Ascending aorta (tissue), 2 donors: ENCODE data around the gene GALNT14. TPM values are rescaled to one million over a fixed set of nuclear protein-coding genes. Genes with fewer than 3 reads are reported as not detected.

Source experiments
- DNase-seq, 2 donors: peaks; one replicate each; pipeline ENCODE4 v3.0.0-alpha.2; 2019; ENCODE audit warnings: low spot score in 2 of 2
- H3K27ac ChIP-seq, 2 donors: fragments of 200-600 bp; sonication (generic); one replicate each; pipeline ENCODE4 v1.5.1; 2016 to 2017; ENCODE audit warnings: mild to moderate bottlenecking in 1 of 2
- H3K27me3 ChIP-seq: fragments of 200-600 bp; sonication (generic); one replicate; pipeline ENCODE4 v1.5.1; 2017
- H3K36me3 ChIP-seq, 2 donors: fragments of 200-600 bp; sonication (generic); one replicate each; pipeline ENCODE4 v1.5.1; 2016
- H3K4me1 ChIP-seq, 2 donors: fragments of 200-600 bp; sonication (generic); one replicate each; pipeline ENCODE4 v1.5.1; 2016 to 2017; ENCODE audit warnings: mild to moderate bottlenecking in 1 of 2
- H3K4me3 ChIP-seq, 2 donors: fragments of 200-600 bp; sonication (generic); one replicate each; pipeline ENCODE4 v1.5.1; 2016 to 2017; ENCODE audit warnings: mild to moderate bottlenecking in 1 of 2
- H3K9me3 ChIP-seq, 2 donors: fragments of 200-600 bp; sonication (generic); one replicate each; pipeline ENCODE4 v1.5.1; 2016
- CTCF ChIP-seq, 3 experiments: fragments of 200-600 bp in 2 of 3; fragments of 450-650 bp in 1 of 3; sonication (generic) in 2 of 3; IDR thresholded peaks; one replicate each; pipeline ENCODE4 v1.5.1; 2016 to 2019; ENCODE audit warnings: antibody characterized with exemption in 3 of 3, mild to moderate bottlenecking in 1 of 3, moderate library complexity in 1 of 3
- intact Hi-C: fragments of 100-400 bp; cut with DNase I; formaldehyde crosslinking; loops from one replicate; pipeline ENCODE4 v1.15.1; 2023
- total RNA-seq: library from RNA; depleted of rRNA; stranded (reverse); fragments of >200 nt; gene quantifications from one replicate; pipeline ENCODE4 v1.1.0, GENCODE V29; 2016

Gene GALNT14
- total RNA-seq, 1 donor from 2014 or later, result not detected

GRCh38 chr2:31148514-31148913, 10.3 kb upstream of the GALNT14 start:
- no peak overlapping the region for H3K4me3 ChIP-seq
- no peak overlapping the region for H3K27ac ChIP-seq
- no peaks in the 10 kb centered on the region for H3K4me1 ChIP-seq
- H3K36me3 ChIP-seq, result no peaks in the 10 kb centered on the region
- intact Hi-C loops, result no loop called here
- TF ChIP-seq CTCF (IDR thresholded peaks at IDR 0.05), result no peak
- H3K27me3 ChIP-seq, result no peaks in the 10 kb centered on the region
- DNase-seq, result no peak
- no peaks in the 10 kb centered on the region for H3K9me3 ChIP-seq

- intact Hi-C loops, result no loop called here
Measured at GRCh38 chr2:31147645-31148044, 9.4 kb upstream of the GALNT14 start.

GRCh38 chr2:31142110-31142509, 3.9 kb upstream of the GALNT14 start:
- H3K27me3 ChIP-seq, result no peaks in the 10 kb centered on the region
- H3K4me1 ChIP-seq, result peaks cover 8% of the 10 kb centered on the region in 2 donors
- no peak overlapping the region for H3K27ac ChIP-seq
- no peak for DNase-seq
- intact Hi-C loops, result no loop called here
- no peak overlapping the region for H3K4me3 ChIP-seq
- no peaks in the 10 kb centered on the region for H3K9me3 ChIP-seq
- no peaks in the 10 kb centered on the region for H3K36me3 ChIP-seq
- TF ChIP-seq CTCF (IDR thresholded peaks at IDR 0.05), result no peak

More at GRCh38 chr2:31147645-31148044, 9.4 kb upstream of the GALNT14 start:
- no peak for DNase-seq
- Histone ChIP-seq H3K4me1 (no peaks in the 10 kb centered on the region), H3K27ac (no peak overlapping the region), H3K4me3 (no peak overlapping the region), H3K9me3 (no peaks in the 10 kb centered on the region), H3K27me3 (no peaks in the 10 kb centered on the region), H3K36me3 (no peaks in the 10 kb centered on the region)
- TF ChIP-seq CTCF (IDR thresholded peaks at IDR 0.05), result no peak

- Histone ChIP-seq H3K4me1 (peaks cover 8 to 10% of the 10 kb centered on the region in 2 donors), H3K36me3 (no peaks in the 10 kb centered on the region), H3K27ac (no peak overlapping the region), H3K9me3 (no peaks in the 10 kb centered on the region), H3K27me3 (no peaks in the 10 kb centered on the region), H3K4me3 (no peak overlapping the region)
- TF ChIP-seq CTCF (IDR thresholded peaks at IDR 0.05), result no peak
- no peak for DNase-seq
- intact Hi-C loops, result no loop called here
Measured at GRCh38 chr2:31141443-31142085, 3.3 kb upstream of the GALNT14 start.

GRCh38 chr2:31140151-31140550, 1.9 kb upstream of the GALNT14 start:
- no peak for TF ChIP-seq CTCF (IDR thresholded peaks at IDR 0.05)

More at GRCh38 chr2:31140151-31140550, 1.9 kb upstream of the GALNT14 start:
- H3K4me1 ChIP-seq, result peaks cover 8 to 10% of the 10 kb centered on the region in 2 donors
- H3K36me3 ChIP-seq, result no peaks in the 10 kb centered on the region
- no peaks in the 10 kb centered on the region for H3K9me3 ChIP-seq
- no peak overlapping the region for H3K27ac ChIP-seq
- no peak overlapping the region for H3K4me3 ChIP-seq
- H3K27me3 ChIP-seq, result no peaks in the 10 kb centered on the region
- intact Hi-C loops, result no loop called here
- DNase-seq, result no peak
